Measurements from ENCODE around the gene FRMD4A.

- no peak for TF ChIP-seq CTCF (conservative IDR thresholded peaks at IDR 0.05 in 1 of 2, IDR thresholded peaks at IDR 0.05 in 1 of 2; ENCODE audit: extremely low read depth in 1 of 2, insufficient read depth in 1 of 2, low read depth in 1 of 2, low read length in 2 of 2)
- no peak for TF ChIP-seq EZH2 (IDR thresholded peaks at IDR 0.05; ENCODE audit: borderline replicate concordance, low read length)
Observed at GRCh38 chr10:14116837-14117236, 213.9 kb downstream of the FRMD4A start.
